COLO668 (cell line): ENCODE data around the gene LRTM2.
A peak's percentile ranks its signal among the peaks of the same experiment; 100 is the strongest.

Experiments used
- DNase-seq: peaks from one replicate; lab custom pipeline; 2025; ENCODE audit not compliant: unreplicated experiment; lab: John Stamatoyannopoulos, UW

Gene LRTM2

DNA sequence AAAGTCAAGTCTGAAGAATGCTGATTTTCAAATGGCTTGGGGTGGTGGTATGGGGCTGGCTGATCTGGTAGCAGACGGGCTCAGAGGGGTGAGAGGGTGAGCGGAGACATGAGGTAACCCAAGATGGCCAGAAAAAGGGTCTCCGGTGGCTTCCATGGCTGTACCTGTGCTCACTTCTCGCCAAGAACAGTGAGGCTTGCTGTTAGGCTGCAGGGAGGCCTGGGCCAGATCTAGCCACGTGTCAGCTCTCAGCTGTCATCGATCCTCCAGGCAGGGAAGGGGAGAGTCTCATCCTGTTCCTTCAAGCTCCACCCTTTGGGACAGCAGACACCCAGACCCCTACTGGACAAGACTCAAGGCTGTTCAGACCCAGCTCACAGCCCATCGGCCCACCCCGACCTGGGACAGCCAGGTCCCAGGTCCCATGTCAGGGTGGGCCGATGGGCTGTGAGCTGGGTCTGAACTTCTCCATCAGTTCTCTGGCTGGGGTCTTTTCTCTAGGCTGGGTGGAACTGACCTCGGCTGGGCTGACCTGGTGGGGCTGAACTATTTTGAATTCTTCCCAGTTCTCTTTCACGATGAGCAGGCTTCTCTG lies 9.0 kb downstream of the LRTM2 start:
- DNase-seq, result no peak

DNA sequence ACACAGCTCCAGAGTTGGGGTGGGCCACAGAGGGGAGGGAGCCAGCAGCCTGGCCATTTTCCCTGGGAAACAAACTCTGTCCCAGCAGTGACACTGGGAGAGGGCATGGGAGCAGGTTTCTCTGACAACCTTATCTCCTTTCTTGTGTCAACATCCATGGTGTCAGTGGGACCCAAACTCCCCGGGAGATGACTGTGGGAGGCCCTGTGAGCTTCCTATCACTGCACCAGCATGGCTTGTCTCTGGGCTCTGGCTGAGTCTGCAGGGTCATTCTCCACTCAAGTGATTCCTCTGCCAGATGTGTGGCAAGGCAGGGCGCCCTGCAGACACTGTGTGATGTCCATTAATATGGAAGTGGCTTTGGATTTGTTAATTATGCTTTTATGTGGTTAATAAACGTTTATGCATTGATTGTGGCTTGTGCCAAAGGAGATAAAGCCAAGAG lies 10.1 kb downstream of the LRTM2 start:
- DNase-seq, result no peak

- DNase-seq, result no peak
Observed at GRCh38 chr12:1830981-1831963, 10.9 kb downstream of the LRTM2 start.

- DNase-seq, result no peak
Observed at GRCh38 chr12:1832801-1833595, 12.6 kb downstream of the LRTM2 start.

DNA sequence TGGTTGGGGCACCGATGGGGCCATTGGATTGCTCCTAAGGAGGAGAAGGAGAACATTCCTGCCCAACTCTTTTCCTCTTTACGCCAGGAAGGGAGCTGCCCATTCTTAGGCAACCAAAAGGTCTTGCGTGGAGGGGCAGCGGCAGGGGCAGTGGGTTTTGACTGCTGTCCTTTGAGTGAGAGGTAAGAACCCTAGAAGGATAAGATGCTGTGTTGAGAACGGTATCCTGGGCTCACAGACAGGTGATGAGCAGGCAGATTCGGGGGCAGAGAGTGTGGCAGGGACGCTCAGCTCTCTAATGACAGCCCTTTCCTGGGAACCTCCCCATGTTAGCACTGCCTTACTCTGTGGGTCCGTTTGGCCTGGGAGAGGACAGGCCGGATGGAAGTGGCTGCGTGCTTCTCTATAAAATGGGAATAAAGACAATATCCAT lies 13.2 kb downstream of the LRTM2 start:
- DNase-seq, result no peak

DNA sequence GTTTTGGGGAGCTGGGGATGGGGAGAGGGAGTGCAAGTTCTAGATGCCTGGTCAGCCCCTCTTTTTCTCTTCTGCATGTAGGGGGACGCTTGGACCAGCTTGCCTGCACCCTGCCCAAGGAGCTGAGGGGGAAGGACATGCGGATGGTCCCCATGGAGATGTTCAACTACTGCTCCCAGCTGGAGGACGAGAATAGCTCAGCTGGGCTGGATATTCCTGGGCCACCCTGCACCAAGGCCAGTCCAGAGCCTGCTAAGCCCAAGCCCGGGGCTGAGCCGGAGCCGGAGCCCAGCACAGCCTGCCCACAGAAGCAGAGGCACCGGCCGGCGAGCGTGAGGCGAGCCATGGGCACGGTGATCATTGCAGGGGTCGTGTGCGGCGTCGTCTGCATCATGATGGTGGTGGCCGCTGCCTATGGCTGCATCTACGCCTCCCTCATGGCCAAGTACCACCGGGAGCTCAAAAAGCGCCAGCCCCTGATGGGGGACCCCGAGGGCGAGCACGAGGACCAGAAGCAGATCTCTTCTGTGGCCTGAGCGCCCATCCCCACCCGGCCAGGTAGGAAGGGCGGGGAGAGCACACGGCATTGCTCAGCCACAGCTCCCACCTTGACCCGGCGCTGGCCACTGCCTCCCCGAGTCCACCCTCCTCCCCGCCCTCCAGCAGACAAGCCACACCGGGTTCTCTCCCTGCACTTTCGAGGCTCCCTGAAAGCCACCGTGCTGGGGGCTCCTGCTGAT lies 14.0 kb downstream of the LRTM2 start:
- DNase-seq, result no peak

GRCh38 chr12:1835211-1836131 lies 15.1 kb downstream of the LRTM2 start:
- DNase-seq, result no peak

- DNase-seq, result no peak
Observed at GRCh38 chr12:1836241-1836803, 16.0 kb downstream of the LRTM2 start.

- DNase-seq, result peak; percentile 60
Observed at GRCh38 chr12:1836854-1837421, 16.6 kb downstream of the LRTM2 start.

GRCh38 chr12:1837541-1838204 lies 17.3 kb downstream of the LRTM2 start:
- no peak for DNase-seq

DNA sequence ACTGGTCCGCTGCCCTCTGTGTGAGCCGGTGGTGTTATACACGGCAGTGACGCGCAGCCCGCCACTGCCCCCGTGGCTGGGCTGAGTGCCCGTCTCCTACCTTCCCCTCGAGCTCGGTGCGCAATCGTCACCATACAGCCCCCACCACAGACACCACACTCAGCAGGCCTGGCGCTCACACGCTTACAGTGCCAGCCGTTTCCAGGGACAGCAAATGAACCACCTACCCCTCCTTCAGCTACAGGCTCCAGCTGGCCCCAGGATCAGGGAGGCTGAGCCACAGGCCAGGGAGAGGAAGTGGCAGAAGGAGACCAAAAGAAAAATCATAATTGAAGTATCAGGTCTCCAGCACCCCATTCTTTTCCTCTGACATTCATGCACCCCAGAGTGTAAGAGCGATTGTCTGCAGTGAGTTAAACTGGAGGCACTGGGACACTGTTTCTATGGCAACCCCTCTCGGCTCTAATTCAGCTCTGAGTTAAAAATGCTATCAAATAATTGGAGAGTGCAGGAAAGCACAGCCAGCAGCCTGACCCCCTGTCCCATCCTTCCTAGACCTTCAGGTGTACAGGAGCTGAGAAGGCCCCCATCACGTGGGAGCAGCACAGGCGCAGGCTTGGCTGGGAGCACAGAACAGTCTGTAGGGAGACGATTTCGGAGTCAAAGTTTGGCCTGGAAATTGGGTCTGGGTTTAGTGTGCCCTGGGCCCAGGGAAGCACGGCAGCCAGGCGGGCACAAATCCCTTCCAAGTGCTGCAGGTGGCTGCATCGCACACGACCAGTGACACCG lies 18.0 kb downstream of the LRTM2 start:
- no peak for DNase-seq

DNA sequence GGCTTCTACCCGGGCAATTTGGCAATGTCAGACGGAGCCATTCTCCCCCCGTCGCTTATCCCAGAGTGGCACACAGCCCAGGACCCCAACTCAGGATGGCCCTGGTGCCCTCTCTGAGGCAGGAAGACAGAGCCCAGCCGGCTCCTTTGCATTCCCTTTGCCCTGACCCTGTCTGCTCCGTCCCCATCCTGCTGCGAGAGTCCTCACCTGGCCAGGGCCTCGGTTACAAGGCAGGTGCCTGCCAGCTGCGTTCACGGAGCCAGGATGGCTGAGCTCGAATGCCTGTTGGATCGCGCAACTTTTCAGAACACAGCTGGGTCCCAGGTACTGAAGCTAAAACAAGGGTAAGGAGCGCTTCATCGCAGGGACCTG lies 18.6 kb downstream of the LRTM2 start:
- peak; percentile 18 for DNase-seq

DNA sequence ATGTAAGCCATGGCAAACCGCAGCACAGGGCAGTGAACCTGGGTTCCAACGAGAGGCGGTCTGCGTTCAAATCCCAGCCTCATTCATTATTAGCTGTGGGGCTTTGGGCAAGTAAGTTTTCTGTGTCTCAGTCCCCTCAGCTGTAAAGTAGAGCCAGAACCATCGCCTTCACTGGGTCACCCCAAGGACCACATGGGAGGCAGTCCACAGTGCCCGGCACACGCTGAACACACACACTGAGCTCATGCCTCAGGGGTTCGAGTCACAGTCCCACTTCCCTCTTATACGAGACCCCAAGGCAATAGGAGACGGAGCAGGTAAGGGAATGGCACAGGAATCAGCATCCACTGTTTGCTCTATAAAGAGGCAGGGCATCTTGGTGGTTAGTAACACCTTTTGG lies 19.1 kb downstream of the LRTM2 start:
- DNase-seq, result no peak

GRCh38 chr12:1839956-1840951 lies 19.9 kb downstream of the LRTM2 start:
- no peak for DNase-seq

DNA sequence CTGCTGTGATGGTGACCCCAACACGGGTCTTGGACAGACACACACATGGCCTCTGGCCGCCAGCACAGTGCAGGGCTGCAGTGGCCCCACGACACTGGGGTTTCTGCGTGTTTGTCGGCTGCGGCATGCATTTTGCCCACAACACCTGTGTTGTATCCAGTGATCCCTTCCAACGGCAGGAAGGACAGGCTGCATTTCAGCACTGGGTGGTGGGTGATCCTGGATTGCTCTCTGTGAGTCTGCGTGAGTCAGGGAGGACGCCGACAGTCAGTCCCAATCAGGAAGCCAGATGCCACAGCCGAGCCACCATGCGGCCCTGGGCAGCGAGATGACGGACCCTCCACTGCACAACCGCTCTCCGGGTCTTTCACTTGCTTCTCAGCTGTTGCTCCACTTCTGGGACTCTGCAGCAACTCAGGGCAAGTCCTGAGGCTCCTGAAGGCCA lies 20.6 kb downstream of the LRTM2 start:
- DNase-seq, result no peak

DNA sequence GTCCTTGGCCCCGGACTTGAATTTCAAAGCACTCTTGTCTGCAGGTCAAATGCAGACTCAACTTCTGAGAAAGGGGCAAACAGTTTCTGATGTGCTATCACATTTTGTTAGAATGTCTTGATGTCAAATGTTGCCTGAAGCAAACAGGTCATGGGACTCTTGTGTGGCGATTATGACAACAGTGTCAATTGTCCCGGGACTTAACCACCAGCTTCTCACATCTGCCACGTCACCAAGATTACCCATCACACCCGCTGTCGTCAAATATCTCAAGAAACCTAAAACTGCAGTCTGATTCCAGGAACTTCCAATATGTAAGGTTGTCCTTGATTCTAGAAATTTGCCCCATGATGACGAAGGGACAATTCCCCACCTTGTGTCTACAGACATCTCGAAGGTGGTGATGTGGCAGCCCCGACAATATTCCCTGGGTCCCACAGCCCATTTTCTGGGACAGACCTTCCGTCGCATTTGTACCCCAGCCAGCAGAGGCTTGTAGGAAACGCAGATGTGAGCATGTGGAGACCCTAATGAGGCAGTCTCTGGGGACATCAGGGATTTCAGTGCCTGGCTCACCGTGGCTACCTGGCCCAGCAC lies 21.3 kb downstream of the LRTM2 start:
- no peak for DNase-seq
